Measurements from ENCODE around the gene BARX2.

- TF ChIP-seq POLR2A (IDR thresholded peaks at IDR 0.05; ENCODE audit: low read length), result no peak
- no peak for TF ChIP-seq GATA1 (IDR thresholded peaks at IDR 0.05; ENCODE audit: low read depth, low read length)
Measured at GRCh38 chr11:129331217-129331616, 44.4 kb upstream of the BARX2 start.
